Activated CD8-positive, alpha-beta T cell treated with anti-CD3 and anti-CD28 coated beads, Interleukin-2, amount 10 ng/mL, durations not matched to agents 7 days and 5 days (primary cell): Measurements from ENCODE around the gene TSEN34. TPM values are rescaled to one million over a fixed set of nuclear protein-coding genes. Genes with fewer than 3 reads are reported as not detected.
"Not testable (repeated sequence)": the region's sequence is repeated elsewhere in the genome, so short reads cannot be mapped to it uniquely, and the experiment has no call there.

Source experiments
- ATAC-seq: fragments of 150-1000 bp; cut with Tn5 transposase; one replicate; pipeline ENCODE4 v1.10.0; 2021; ENCODE audit warnings: moderate library complexity
- CTCF ChIA-PET: fragments of 350-600 bp; sonication (Branson Sonifier 250); formaldehyde crosslinking; loops from one replicate; lab custom pipeline; 2021; ENCODE audit warnings: antibody characterized with exemption; lab: Charles Lee
- POLR2A ChIA-PET: fragments of 350-600 bp; sonication (Branson Sonifier 250); formaldehyde crosslinking; loops from one replicate; lab custom pipeline; 2021; ENCODE audit warnings: antibody characterized with exemption; lab: Charles Lee
- DNase-seq: peaks from one replicate; pipeline ENCODE4 v3.0.0-alpha.2; 2020
- H3K27ac Mint-ChIP-seq: one replicate; pipeline ENCODE4 v1.8.0; 2021; ENCODE audit warnings: mild to moderate bottlenecking, mixed read lengths
- H3K27me3 Mint-ChIP-seq: one replicate; pipeline ENCODE4 v1.8.0; 2021; ENCODE audit warnings: low read depth, mixed read lengths
- H3K36me3 Mint-ChIP-seq: one replicate; pipeline ENCODE4 v1.8.0; 2021; ENCODE audit warnings: low read depth, mixed read lengths
- H3K4me1 Mint-ChIP-seq: one replicate; pipeline ENCODE4 v1.8.0; 2021; ENCODE audit warnings: low read depth, mixed read lengths
- H3K4me3 Mint-ChIP-seq: one replicate; pipeline ENCODE4 v1.8.0; 2021; ENCODE audit warnings: mild to moderate bottlenecking, mixed read lengths
- H3K9me3 Mint-ChIP-seq: one replicate; pipeline ENCODE4 v1.8.0; 2022; ENCODE audit warnings: mixed read lengths; ENCODE audit not compliant: insufficient read depth
- total RNA-seq, 2 experiments: library from RNA; stranded (reverse); gene quantifications; one replicate each; pipeline ENCODE4 v1.2.3, GENCODE V29; 2021

Gene TSEN34
- total RNA-seq, 2 experiments from 2014 or later: 11.2 to 11.9 TPM

DNA sequence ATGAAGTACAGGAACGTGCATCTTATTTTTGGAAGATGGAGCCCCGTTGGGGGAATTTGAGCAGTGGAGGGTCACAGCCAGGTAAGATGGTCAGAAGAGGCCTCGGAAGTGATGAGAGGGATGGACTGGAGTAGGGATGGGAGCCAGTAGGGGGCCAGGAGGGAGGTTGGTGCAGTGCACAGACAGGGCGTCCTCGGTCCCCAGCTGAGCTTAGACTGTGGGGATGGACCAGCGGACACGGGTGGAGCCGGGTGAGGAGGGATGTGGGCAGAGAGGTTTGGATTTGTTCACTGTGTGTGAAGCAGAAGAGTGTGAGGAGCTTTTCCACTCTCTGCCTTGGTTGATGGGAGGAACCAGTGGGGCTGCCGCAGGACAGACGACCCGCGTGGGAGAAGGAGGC is 20.1 kb downstream of the TSEN34 start:
- H3K4me1 Mint-ChIP-seq: peaks cover 56% of the 10 kb centered on the region
- no peaks in the 10 kb centered on the region for H3K9me3 Mint-ChIP-seq
- H3K36me3 Mint-ChIP-seq: peaks cover 57% of the 10 kb centered on the region
- no peaks in the 10 kb centered on the region for H3K27me3 Mint-ChIP-seq
- peak overlapping the region; percentile 82 for H3K27ac Mint-ChIP-seq
- ATAC-seq (peak; percentile 1), DNase-seq (no peak)
- ChIA-PET CTCF (interaction anchor here (1.0 to 1.9 kb wide), 4 partner anchors 20 to 179 kb away, joined by 3 to 9 read pairs (median 5); partner anchors contain the start of genes MBOAT7 and TSEN34), POLR2A (interaction anchor here (2.2 to 3.6 kb wide), 2 partner anchors 11 to 22 kb away, joined by 8 to 41 read pairs; partner anchors contain the start of genes MBOAT7 and RPS9)
- peak overlapping the region; percentile 2 for H3K4me3 Mint-ChIP-seq

DNA sequence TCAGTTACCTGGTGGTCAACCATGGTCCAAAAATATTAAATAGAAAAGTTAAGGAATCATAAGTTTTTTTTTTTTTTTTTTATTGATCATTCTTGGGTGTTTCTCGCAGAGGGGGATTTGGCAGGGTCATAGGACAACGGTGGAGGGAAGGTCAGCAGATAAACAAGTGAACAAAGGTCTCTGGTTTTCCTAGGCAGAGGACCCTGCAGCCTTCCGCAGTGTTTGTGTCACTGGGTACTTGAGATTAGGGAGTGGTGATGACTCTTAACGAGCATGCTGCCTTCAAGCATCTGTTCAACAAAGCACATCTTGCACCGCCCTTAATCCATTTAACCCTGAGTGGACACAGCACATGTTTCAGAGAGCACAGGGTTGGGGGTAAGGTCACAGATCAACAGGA is 23.1 kb downstream of the TSEN34 start:
- H3K36me3 Mint-ChIP-seq: peaks cover 34% of the 10 kb centered on the region
- H3K27me3 Mint-ChIP-seq, H3K27ac Mint-ChIP-seq, ATAC-seq, DNase-seq, H3K4me3 Mint-ChIP-seq, H3K9me3 Mint-ChIP-seq, CTCF ChIA-PET: not testable (repeated sequence)
- POLR2A ChIA-PET: interaction anchor here (1.4 kb wide), 1 partner anchor 13 kb away, joined by 3 read pairs; no protein-coding TSS in a partner anchor
- peaks cover 26% of the 10 kb centered on the region for H3K4me1 Mint-ChIP-seq

DNA sequence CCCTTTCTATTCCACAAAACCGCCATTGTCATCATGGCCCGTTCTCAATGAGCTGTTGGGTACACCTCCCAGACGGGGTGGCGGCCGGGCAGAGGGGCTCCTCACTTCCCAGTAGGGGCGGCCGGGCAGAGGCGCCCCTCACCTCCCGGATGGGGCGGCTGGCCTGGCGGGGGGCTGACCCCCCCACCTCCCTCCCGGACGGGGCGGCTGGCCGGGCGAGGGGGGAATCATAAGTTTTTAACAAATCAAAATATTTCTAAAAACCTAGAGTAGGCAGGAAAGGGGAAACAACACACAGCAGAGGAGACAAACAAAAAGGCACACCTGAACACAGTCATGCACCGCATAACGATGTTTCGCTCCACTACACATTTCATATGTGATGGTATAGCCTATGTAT is 23.6 kb downstream of the TSEN34 start:
- H3K9me3 Mint-ChIP-seq, CTCF ChIA-PET, H3K27me3 Mint-ChIP-seq, DNase-seq, POLR2A ChIA-PET, H3K27ac Mint-ChIP-seq, ATAC-seq, H3K4me3 Mint-ChIP-seq: not testable (repeated sequence)
- peaks cover 21% of the 10 kb centered on the region for H3K4me1 Mint-ChIP-seq
- H3K36me3 Mint-ChIP-seq: peaks cover 34% of the 10 kb centered on the region

DNA sequence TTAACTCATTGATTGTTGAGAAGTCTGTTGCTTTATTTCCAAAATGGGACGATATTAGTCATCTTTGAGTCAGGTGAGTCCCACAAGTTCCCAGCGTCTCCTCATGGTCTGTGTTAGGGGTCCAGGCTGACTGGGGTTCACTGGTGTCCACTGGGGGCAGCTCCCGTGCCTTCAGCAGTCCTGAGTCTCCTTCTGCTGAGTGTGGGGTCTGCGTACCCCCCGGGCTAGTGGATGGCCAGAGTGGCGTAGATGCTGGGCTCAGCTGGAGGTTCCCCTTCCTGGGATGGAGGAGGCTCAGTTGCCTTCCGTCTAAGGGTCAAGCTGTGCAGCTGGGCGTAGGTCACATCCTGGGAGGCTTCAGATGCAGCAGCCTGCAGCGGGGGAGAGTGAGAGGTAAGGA is 25.8 kb downstream of the TSEN34 start:
- Mint-ChIP-seq H3K4me1 (peaks cover 3% of the 10 kb centered on the region), H3K27me3 (no peaks in the 10 kb centered on the region), H3K9me3 (no peaks in the 10 kb centered on the region), H3K4me3 (no peak overlapping the region), H3K36me3 (peaks cover 20% of the 10 kb centered on the region), H3K27ac (no peak overlapping the region)
- DNase-seq (no peak), ATAC-seq (no peak)
- ChIA-PET CTCF (no interaction called here), POLR2A (no interaction called here)

DNA sequence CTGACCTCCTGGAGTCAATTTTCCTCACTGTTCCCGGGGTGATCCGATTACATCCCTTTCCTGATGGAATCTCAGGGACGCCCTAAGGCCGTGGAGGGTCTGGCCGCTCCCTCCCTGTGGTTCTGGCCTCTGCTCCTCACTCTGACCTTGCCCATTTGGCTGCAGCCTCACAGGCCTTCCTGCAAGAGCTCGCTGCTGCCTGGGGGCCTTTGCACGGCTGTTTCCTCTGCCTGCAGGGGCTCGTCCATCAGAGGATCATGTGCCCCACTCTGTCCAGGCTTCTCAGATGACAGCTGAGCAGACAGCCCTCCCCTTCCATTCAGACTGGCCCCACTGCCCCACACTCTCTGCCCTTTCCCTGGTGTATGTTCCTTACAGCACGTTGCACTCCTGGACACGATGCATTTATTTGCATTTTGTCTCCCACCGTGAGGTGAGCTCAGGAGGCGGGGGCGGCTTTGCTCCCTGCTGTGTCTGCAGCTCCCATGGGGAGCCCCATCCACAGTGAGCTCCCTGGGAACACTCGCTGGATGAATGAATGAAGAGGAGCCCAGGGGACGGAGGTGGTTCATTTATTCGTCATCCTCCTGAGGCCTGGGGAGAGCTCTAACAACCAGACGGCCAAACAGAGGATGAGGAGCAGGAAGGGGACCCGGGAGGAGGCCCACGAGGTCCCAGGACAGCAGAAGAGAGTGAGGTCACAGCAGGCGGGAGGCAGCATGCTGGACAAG is 26.6 kb downstream of the TSEN34 start:
- H3K4me1 Mint-ChIP-seq, DNase-seq, ATAC-seq, H3K9me3 Mint-ChIP-seq, H3K27me3 Mint-ChIP-seq, POLR2A ChIA-PET, CTCF ChIA-PET, H3K27ac Mint-ChIP-seq, H3K4me3 Mint-ChIP-seq: not testable (repeated sequence)
- peaks cover 16% of the 10 kb centered on the region for H3K36me3 Mint-ChIP-seq

DNA sequence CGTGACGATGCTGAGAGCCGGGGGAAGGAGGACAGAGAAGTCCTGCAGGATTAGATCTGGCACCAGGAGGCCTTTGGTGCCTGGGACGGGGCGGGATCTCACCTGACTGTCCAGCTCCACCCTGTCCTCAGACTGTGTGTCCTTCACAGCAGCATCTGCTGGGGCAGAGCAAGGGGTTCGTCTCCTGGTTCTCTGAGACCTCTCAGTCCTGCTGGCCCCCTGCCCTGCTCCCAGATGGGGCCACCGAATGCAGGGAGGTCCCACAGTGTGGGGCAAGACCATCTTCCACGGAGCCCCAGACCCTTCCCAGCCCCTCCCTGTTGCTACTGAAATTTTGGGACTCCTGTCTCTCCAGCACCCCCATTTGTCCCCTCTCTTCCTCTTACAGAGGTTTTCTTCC is 27.2 kb downstream of the TSEN34 start:
- no peaks in the 10 kb centered on the region for H3K9me3 Mint-ChIP-seq
- no peaks in the 10 kb centered on the region for H3K27me3 Mint-ChIP-seq
- H3K36me3 Mint-ChIP-seq: peaks cover 11% of the 10 kb centered on the region
- ChIA-PET POLR2A (no interaction called here), CTCF (no interaction called here)
- peaks cover 8% of the 10 kb centered on the region for H3K4me1 Mint-ChIP-seq
- no peak overlapping the region for H3K27ac Mint-ChIP-seq
- no peak overlapping the region for H3K4me3 Mint-ChIP-seq
- ATAC-seq (no peak), DNase-seq (no peak)

DNA sequence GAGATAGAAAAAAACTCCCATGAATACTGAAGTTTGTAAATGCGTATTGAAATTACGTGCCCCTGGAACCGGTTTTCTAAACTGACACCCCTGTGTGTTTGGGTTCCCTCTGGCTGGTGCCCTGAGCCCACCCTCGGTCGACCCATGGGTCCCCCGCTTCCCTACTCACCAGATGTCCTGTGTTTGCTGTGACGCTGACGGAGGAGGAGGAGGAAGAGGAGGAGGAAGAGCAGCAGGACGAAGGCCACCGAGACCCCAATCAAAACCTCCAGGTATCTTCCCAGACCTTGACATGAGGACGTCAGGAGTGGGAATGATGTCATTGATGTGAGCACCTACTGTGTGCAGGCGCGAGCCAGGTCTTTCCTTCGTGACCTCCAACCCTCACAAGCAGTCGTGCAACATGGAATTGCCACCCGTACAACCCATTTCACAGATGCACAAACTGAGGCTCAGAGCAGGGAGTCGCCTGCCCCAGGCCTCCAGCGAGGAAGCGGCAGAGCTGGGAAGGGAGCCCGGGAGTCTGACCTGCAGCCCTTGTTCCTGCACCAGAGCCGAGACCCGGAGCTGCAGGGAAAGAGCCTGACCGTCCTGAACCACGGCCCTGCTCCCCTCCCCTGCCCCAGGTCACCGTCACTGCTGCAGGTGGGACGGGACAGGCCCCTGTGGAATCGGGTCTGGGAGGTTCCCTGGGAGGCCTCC is 28.0 kb downstream of the TSEN34 start:
- DNase-seq: no peak
- Mint-ChIP-seq H3K4me1 (peaks cover 12% of the 10 kb centered on the region), H3K36me3 (peaks cover 8% of the 10 kb centered on the region), H3K27me3 (no peaks in the 10 kb centered on the region), H3K9me3 (no peaks in the 10 kb centered on the region), H3K4me3 (no peak overlapping the region), H3K27ac (no peak overlapping the region)
- POLR2A ChIA-PET: no interaction called here
- CTCF ChIA-PET: no interaction called here
- ATAC-seq: no peak

DNA sequence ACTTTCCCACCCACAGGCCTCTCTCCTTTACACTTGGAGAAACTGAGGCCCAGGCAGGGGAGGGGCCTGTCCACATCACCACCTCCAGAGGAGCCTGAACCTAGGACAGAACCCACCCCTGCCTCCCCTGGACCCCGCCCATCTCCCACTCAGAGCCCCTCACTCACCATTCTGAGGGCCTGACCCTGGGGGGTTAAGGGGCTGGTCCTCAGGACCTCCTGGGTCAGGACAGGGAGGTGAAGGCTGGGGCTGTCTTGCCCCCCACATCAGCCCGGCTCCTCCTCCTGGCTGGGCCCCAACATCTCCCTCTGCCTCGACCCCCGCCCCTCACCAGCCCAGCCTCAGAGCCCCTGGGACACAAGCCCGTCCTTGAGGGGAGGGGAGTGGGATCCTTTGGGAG is 28.6 kb downstream of the TSEN34 start:
- ATAC-seq, H3K36me3 Mint-ChIP-seq, H3K27me3 Mint-ChIP-seq, H3K4me3 Mint-ChIP-seq, POLR2A ChIA-PET, H3K9me3 Mint-ChIP-seq, DNase-seq, CTCF ChIA-PET, H3K27ac Mint-ChIP-seq: not testable (repeated sequence)
- peaks cover 12% of the 10 kb centered on the region for H3K4me1 Mint-ChIP-seq

DNA sequence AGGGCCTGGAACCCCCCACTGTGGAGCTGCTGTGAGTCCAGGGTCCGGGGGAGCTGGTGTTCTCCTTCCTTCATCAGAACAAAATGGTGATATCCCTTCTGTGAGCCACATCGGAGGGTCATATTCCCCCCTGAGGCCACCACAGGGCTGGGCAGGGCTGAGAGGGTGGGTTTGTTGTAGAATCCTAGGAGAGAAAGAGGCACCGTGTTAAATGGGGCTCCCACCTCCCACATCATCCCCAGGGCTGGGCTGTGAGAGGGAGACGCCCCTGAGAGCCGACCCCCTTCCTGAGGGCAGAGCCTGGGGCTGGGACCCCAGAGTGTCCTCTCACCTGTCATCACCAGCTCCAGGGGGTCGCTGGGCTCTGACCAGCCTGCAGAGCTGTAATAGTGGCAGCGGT is 30.8 kb downstream of the TSEN34 start:
- H3K4me3 Mint-ChIP-seq, H3K27ac Mint-ChIP-seq, POLR2A ChIA-PET, DNase-seq, ATAC-seq, H3K27me3 Mint-ChIP-seq, H3K36me3 Mint-ChIP-seq, CTCF ChIA-PET, H3K9me3 Mint-ChIP-seq: not testable (repeated sequence)
- H3K4me1 Mint-ChIP-seq: peaks cover 12% of the 10 kb centered on the region

DNA sequence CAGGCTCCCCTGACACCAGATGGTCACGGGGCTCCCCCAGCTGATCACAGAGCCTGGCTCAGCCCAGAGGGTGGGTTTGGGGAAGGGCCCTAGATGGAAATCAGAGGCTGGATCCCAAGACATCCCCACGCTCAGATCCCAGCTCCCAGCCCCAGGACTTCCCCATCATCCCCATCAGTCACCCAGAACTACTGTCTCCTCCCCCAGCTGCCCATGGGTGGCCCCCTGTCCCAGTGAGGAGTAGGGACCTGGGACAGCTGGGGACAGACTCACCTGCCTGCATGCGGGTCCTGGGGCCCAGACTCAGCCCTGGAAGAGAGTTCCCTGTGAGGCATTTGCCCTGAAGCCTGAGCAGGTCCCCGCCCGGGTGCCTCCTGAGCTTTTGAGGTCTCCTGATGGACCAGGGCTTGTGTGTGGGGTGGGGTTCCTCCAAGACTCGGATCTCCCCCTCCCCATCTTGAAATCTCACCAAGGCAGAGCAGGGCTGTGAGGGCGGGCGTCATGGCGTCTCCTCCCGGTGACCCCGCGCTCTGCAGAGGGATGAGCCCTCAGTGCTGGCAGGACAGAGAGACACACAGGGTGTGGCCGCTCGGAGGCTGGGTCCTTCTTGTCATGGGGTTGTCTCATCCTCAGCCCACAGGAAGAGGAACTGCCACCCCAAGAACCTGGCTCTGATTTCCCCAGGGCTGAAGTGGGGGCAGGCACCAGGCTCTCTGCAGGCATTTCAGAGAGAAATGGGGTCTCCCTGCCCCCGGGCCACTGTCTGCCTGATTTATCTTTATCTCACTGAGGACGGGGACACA is 31.6 kb downstream of the TSEN34 start, which contains the start of gene LILRB3:
TSS of gene LILRB3 (minus strand) at position 534 of the 803 bp plus-strand sequence. CDS start at position 503, 31 bp downstream.
- CTCF ChIA-PET, H3K9me3 Mint-ChIP-seq, H3K36me3 Mint-ChIP-seq, ATAC-seq, POLR2A ChIA-PET, H3K4me3 Mint-ChIP-seq, H3K27me3 Mint-ChIP-seq, DNase-seq: not testable (repeated sequence)
- Mint-ChIP-seq H3K27ac (peak within 1 kb of the TSS; percentile 33), H3K4me1 (peaks cover 12% of the 10 kb centered on the region)

DNA sequence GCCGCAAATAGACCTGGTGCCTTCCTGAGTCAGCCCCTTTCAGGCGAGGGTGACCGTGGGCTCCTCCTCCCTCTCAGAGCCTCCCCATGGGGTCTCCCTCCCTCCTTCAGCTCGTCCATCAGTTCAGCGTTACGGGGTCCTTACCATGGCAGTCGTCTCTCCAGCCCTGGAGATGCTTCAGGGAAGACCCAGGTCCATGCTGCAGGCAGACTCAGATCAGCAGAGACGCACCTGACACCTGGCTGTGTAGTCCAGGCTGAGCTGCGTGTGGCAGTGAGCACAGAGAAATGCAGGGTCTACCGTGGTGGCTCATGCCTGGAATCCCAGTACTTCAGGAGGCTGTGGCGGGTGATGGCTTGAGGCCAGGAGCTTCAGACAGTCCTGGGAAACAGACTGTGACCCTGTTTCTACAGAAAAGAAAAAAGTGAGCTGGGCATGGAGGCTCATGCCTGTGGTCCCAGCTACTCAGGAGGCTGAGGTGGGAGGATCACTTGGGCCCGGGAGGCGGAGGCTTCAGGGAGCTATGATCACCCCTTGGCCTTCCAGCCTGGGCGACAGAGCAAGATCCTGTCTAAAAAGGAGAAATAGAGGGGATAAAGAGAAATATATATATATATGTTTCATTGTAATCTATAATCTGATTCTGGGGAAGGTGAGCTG is 32.3 kb downstream of the TSEN34 start:
- CTCF ChIA-PET, H3K36me3 Mint-ChIP-seq, H3K4me3 Mint-ChIP-seq, POLR2A ChIA-PET, ATAC-seq, H3K27me3 Mint-ChIP-seq, H3K9me3 Mint-ChIP-seq, DNase-seq: not testable (repeated sequence)
- H3K4me1 Mint-ChIP-seq: peaks cover 12% of the 10 kb centered on the region
- peak overlapping the region; percentile 33 for H3K27ac Mint-ChIP-seq
